Heart right ventricle (tissue), 16 donors: ENCODE results near the gene CDC25C. TPM values are rescaled to one million over a fixed set of nuclear protein-coding genes. Genes with fewer than 3 reads are reported as not detected.

ENCODE experiments used
- ATAC-seq, 8 donors: fragments of 200-7000 bp; cut with Tn5 transposase; one replicate each; pipeline ENCODE4 v1.9.1; 2020; ENCODE audit warnings: mild to moderate bottlenecking in 8 of 8, moderate library complexity in 8 of 8, moderate number of reproducible peaks in 1 of 8
- DNase-seq, 2 donors: peaks; one replicate each; pipeline ENCODE4 v3.0.0-alpha.2; 2020
- H3K27ac ChIP-seq, 10 donors: fragments of 200-600 bp; sonication (generic) in 2 of 10; one replicate each; pipeline versions ENCODE4 v1.5.0 to v1.8.0; 2020 to 2022; ENCODE audit warnings: mild to moderate bottlenecking in 3 of 10
- H3K27me3 ChIP-seq, 7 donors: fragments of 200-600 bp; one replicate each; pipeline ENCODE4 v1.8.0; 2021 to 2022; ENCODE audit warnings: mild to moderate bottlenecking in 2 of 7
- H3K36me3 ChIP-seq, 9 donors: fragments of 200-600 bp; sonication (generic) in 1 of 9; one replicate each; pipeline versions ENCODE4 v1.5.0 to v1.8.0; 2020 to 2022; ENCODE audit warnings: mild to moderate bottlenecking in 2 of 9
- H3K4me1 ChIP-seq, 9 donors: fragments of 200-600 bp; sonication (generic) in 1 of 9; one replicate each; pipeline versions ENCODE4 v1.5.0 to v1.8.0; 2020 to 2022; ENCODE audit warnings: mild to moderate bottlenecking in 4 of 9
- H3K4me3 ChIP-seq, 10 donors: fragments of 200-600 bp; sonication (generic) in 2 of 10; one replicate each; pipeline versions ENCODE4 v1.5.0 to v1.8.0; 2020 to 2022; ENCODE audit warnings: mild to moderate bottlenecking in 7 of 10, moderate library complexity in 2 of 10
- H3K9me3 ChIP-seq, 11 donors: fragments of 200-600 bp in 10 of 11; sonication (generic) in 2 of 11; one replicate each; pipeline versions ENCODE4 v1.5.0 to v1.8.0; 2013 to 2022; ENCODE audit warnings: mild to moderate bottlenecking in 2 of 11, control low read depth in 1 of 11, moderate library complexity in 1 of 11
- CTCF ChIP-seq, 9 donors: fragments of 200-600 bp; sonication (generic) in 2 of 9; IDR thresholded peaks; one replicate each; pipeline versions ENCODE4 v1.5.0 to v1.8.0; 2021 to 2022; ENCODE audit warnings: antibody characterized with exemption in 9 of 9, mild to moderate bottlenecking in 5 of 9, moderate library complexity in 1 of 9
- WGBS, 2 donors: extraction: QIAGEN DNeasy Blood & Tissue Kit; methylation state at CpG; one replicate each; pipeline ENCODE4 v1.1.7; 2013; ENCODE audit warnings: inconsistent platforms in 1 of 2; 5-methylcytosine and 5-hydroxymethylcytosine counted together
- intact Hi-C, 10 donors: fragments of 100-400 bp; cut with DNase I; formaldehyde crosslinking; loops; one replicate each; pipeline versions ENCODE4 v1.11.1 to v1.14.2; 2022
- polyA plus RNA-seq, 2 donors: library from polyadenylated mRNA; stranded (reverse); fragments of 200-250 nt; gene quantifications; one replicate each; pipeline ENCODE4 v1.2.3, GENCODE V29; 2013
- total RNA-seq, 10 donors: library from RNA; stranded (reverse); fragmentation: NEBNext Ultra II Directional in 3 of 10; extraction: Animal tissue kit (Norgen Biotek cat#: 25700) in 3 of 10; gene quantifications; one replicate each; pipeline versions ENCODE4 v1.2.1 to v1.2.4, GENCODE V29; 2021 to 2023
- donor health status: Arrhythmogenic right ventricular cardiomyopathy.
- donor health status: ischemic (EF 13 %, LVEDD 7.1; RV severe dilation, severe dysfunction).
- donor health status: healthy with polysubstance abuse.
- donor health status: DM: no; HTN: yes; CAD: no.
- donor health status: DM: no; HTN: no; CAD: no.
- donor health status: ischemic (EF 25% LVEDD 6.9; RV normal size, moderate dysfunction).
- donor health status: ischemic (EF 25% LVEDD 5.7; RV mildly dilated, moderate dysfunction).
- donor health status: healthy.
- donor health status: DM: yes; HTN: yes; CAD: no.
- donor health status: Ischemic cardiomyopathy.
- donor health status: ischemic (EF 35%, LVEDD 5.7; RV mildly dilated, moderate dysfunction).
- donor health status: nonischemic (EF 11% LVEDD 7.7; RV severe dilation, severe dysfunction).
- donor health status: DM: yes; HTN: yes; CAD: no.
- donor health status: PGD.
- donor health status: ischemic (EF 29% LVEDD 5.4; RV normal size, mild dysfunction).
- donor health status: nonischemic (EF 23%, LVEDD 6.1; RV moderate dilation, normal function).

CDC25C gene
- total and polyA plus RNA-seq, 12 donors = 0.03 to 0.74 (median 0.37) TPM; not detected in 6

- 67 to 73% methylated on average over 3 of the region's 3 CpGs for WGBS, 2 donors
Measured at GRCh38 chr5:138370537-138370936, 38.9 kb upstream of the CDC25C start.

GRCh38 chr5:138369706-138370105 lies 38.1 kb upstream of the CDC25C start:
- peaks cover 0 to 23% (median 7%) of the 10 kb centered on the region in 9 donors for H3K36me3 ChIP-seq
- H3K27me3 ChIP-seq = no peaks in the 10 kb centered on the region
- TF ChIP-seq CTCF (IDR thresholded peaks at IDR 0.05) = no peak
- WGBS, 2 donors = 56 to 66% methylated on average over 2 of the region's 2 CpGs
- intact Hi-C loops = loop anchor here in 2 of 10 donors (10.0 kb wide), 1 partner anchor 45 kb away; no protein-coding TSS in a partner anchor
- H3K4me1 ChIP-seq = peaks cover 9 to 79% (median 63%) of the 10 kb centered on the region in 9 donors
- H3K4me3 ChIP-seq = peak overlapping the region in 1 of 10 donors; percentile 7
- H3K27ac ChIP-seq = peak overlapping the region in 4 of 10 donors; percentile 38 to 79 (median 58)
- H3K9me3 ChIP-seq = no peaks in the 10 kb centered on the region
- peak in 7 of 8 donors; percentile 15 to 63 (median 50) for ATAC-seq
- DNase-seq = no peak

More at GRCh38 chr5:138370537-138370936, 38.9 kb upstream of the CDC25C start:
- Histone ChIP-seq H3K36me3 (peaks cover 0 to 31% (median 13%) of the 10 kb centered on the region in 9 donors), H3K27ac (peak overlapping the region in 2 of 10 donors; percentile 59 to 79), H3K27me3 (no peaks in the 10 kb centered on the region), H3K4me1 (peaks cover 9 to 74% (median 56%) of the 10 kb centered on the region in 9 donors), H3K4me3 (no peak overlapping the region), H3K9me3 (no peaks in the 10 kb centered on the region)
- ATAC-seq = peak in 4 of 8 donors; percentile 18 to 52 (median 45)
- TF ChIP-seq CTCF (IDR thresholded peaks at IDR 0.05) = no peak
- intact Hi-C loops = no loop called here
- no peak for DNase-seq

GRCh38 chr5:138369261-138369660 lies 37.7 kb upstream of the CDC25C start:
- peak in 6 of 8 donors; percentile 18 to 58 (median 38) for ATAC-seq
- H3K4me1 ChIP-seq = peaks cover 9 to 84% (median 65%) of the 10 kb centered on the region in 9 donors
- TF ChIP-seq CTCF (IDR thresholded peaks at IDR 0.05) = no peak

GRCh38 chr5:138366632-138367382 lies 35.2 kb upstream of the CDC25C start:
- Histone ChIP-seq H3K36me3 (no peaks in the 10 kb centered on the region), H3K4me3 (no peak overlapping the region), H3K4me1 (peaks cover 9 to 79% (median 53%) of the 10 kb centered on the region in 9 donors), H3K9me3 (no peaks in the 10 kb centered on the region), H3K27ac (peak overlapping the region in 7 of 10 donors; percentile 0 to 60 (median 52)), H3K27me3 (no peaks in the 10 kb centered on the region)
- no peak for TF ChIP-seq CTCF (IDR thresholded peaks at IDR 0.05)
- ATAC-seq (peak in 3 of 8 donors; percentile 38 to 47 (median 47)), DNase-seq (no peak)
- WGBS, 2 donors = 45 to 61% methylated on average over 4 of the region's 4 CpGs
- intact Hi-C loops = loop anchor here in 2 of 10 donors (10.0 kb wide), 1 partner anchor 48 kb away; no protein-coding TSS in a partner anchor

More at GRCh38 chr5:138369261-138369660, 37.7 kb upstream of the CDC25C start:
- DNase-seq = no peak
- Histone ChIP-seq H3K27me3 (no peaks in the 10 kb centered on the region), H3K4me3 (no peak overlapping the region), H3K27ac (peak overlapping the region in 5 of 10 donors; percentile 27 to 79 (median 57)), H3K36me3 (peaks cover 0 to 18% (median 7%) of the 10 kb centered on the region in 9 donors), H3K9me3 (no peaks in the 10 kb centered on the region)
- WGBS, 2 donors = 49 to 59% methylated on average over 5 of the region's 5 CpGs
- intact Hi-C loops = loop anchor here in 2 of 10 donors (10.0 kb wide), 1 partner anchor 46 kb away; no protein-coding TSS in a partner anchor
